H1 (cell line): ENCODE measurements around the gene AGBL1. TPM values are rescaled to one million over a fixed set of nuclear protein-coding genes. Genes with fewer than 3 reads are reported as not detected.

ENCODE experiments used
- CTCF ChIA-PET: fragments of 300-600 bp; sonication (Branson Sonifier 250); formaldehyde crosslinking; loops from one replicate; lab custom pipeline; 2021; ENCODE audit not compliant: partially characterized antibody; lab: Charles Lee
- POLR2A ChIA-PET: fragments of 300-600 bp; sonication (Branson Sonifier 250); formaldehyde crosslinking; loops from one replicate; lab custom pipeline; 2021; ENCODE audit warnings: inconsistent platforms; ENCODE audit not compliant: partially characterized antibody; lab: Charles Lee
- DNase-seq, 2 experiments: peaks; one replicate each; pipeline versions ENCODE4 v3.0.0 to v3.0.0-alpha.2; 2010 to 2022; ENCODE audit warnings: low spot score in 2 of 2, low read depth in 1 of 2, mixed read lengths in 1 of 2
- FAIRE-seq: peaks from 2 replicates; lab custom pipeline; 2011; peaks lifted over from hg19 to GRCh38; lab: Jason Lieb, UNC
- H2AFZ ChIP-seq: 2 replicates; pipeline ENCODE4 v1.8.1; 2012; ENCODE audit warnings: low read length, inconsistent platforms
- H2AK5ac ChIP-seq: 2 replicates; pipeline ENCODE4 v1.6.1; 2013; ENCODE audit warnings: low read depth, low read length
- H2BK120ac ChIP-seq: replicated peaks from 2 replicates; pipeline ENCODE3; 2013; ENCODE audit warnings: low read depth, low read length, inconsistent platforms
- H2BK12ac ChIP-seq: 2 replicates; pipeline ENCODE4 v1.6.1; 2013; ENCODE audit warnings: low read depth, low read length
- H2BK15ac ChIP-seq: 2 replicates; pipeline ENCODE4 v1.6.1; 2013; ENCODE audit warnings: low read length
- H2BK20ac ChIP-seq: 2 replicates; pipeline ENCODE4 v1.6.1; 2013; ENCODE audit warnings: low read length
- H2BK5ac ChIP-seq: 2 replicates; pipeline ENCODE4 v1.6.1; 2013; ENCODE audit warnings: low read depth, low read length
- H3K14ac ChIP-seq: 2 replicates; pipeline ENCODE4 v1.6.1; 2013; ENCODE audit warnings: inconsistent platforms; ENCODE audit not compliant: insufficient read length
- H3K18ac ChIP-seq: 2 replicates; pipeline ENCODE4 v1.6.1; 2013; ENCODE audit warnings: low read length; ENCODE audit errors: extremely low read depth
- H3K23ac ChIP-seq: 2 replicates; pipeline ENCODE4 v1.6.1; 2013; ENCODE audit warnings: inconsistent platforms; ENCODE audit not compliant: insufficient read length
- H3K23me2 ChIP-seq: 2 replicates; pipeline ENCODE4 v1.6.1; 2013; ENCODE audit warnings: low read depth, low read length
- H3K27ac ChIP-seq: 2 replicates; pipeline ENCODE4 v1.6.1; 2011; ENCODE audit warnings: low read depth, low read length, inconsistent platforms
- H3K27me3 ChIP-seq, 4 experiments: replicated peaks in 1 of 4; 1 replicate in 1 of 4; 2 replicates in 3 of 4; pipeline versions ENCODE4 v1.6.1 to v1.8.1; 2011 to 2013; ENCODE audit warnings: low read length in 3 of 4, mild to moderate bottlenecking in 3 of 4, inconsistent platforms in 2 of 4, mixed read lengths in 2 of 4, moderate library complexity in 1 of 4; ENCODE audit not compliant: control insufficient read depth in 3 of 4, insufficient read depth in 3 of 4; ENCODE audit errors: extremely low read depth in 1 of 4
- H3K36me3 ChIP-seq, 4 experiments: 2 replicates each; pipeline versions ENCODE4 v1.6.1 to v1.8.1; 2011 to 2013; ENCODE audit warnings: mild to moderate bottlenecking in 4 of 4, low read length in 3 of 4, moderate library complexity in 2 of 4, control low read depth in 1 of 4, inconsistent platforms in 1 of 4; ENCODE audit not compliant: insufficient read depth in 4 of 4, control insufficient read depth in 2 of 4
- H3K4ac ChIP-seq: replicated peaks from 2 replicates; pipeline ENCODE3; 2013; ENCODE audit warnings: low read length, low read depth, mixed read lengths, inconsistent platforms; ENCODE audit not compliant: insufficient read length
- H3K4me1 ChIP-seq, 4 experiments: replicated peaks in 1 of 4; 1 replicate in 1 of 4; 2 replicates in 3 of 4; pipeline versions ENCODE4 v1.6.1 to v1.8.1; 2011 to 2013; ENCODE audit warnings: low read length in 3 of 4, inconsistent platforms in 2 of 4, mixed read lengths in 1 of 4; ENCODE audit not compliant: insufficient read depth in 4 of 4, control insufficient read depth in 3 of 4
- H3K4me2 ChIP-seq, 2 experiments: 2 replicates each; pipeline versions ENCODE4 v1.6.1 to v1.8.1; 2011 to 2013; ENCODE audit warnings: low read depth in 2 of 2, low read length in 2 of 2, control low read depth in 1 of 2, inconsistent platforms in 1 of 2, mild to moderate bottlenecking in 1 of 2; ENCODE audit not compliant: insufficient read depth in 1 of 2
- H3K4me3 ChIP-seq, 4 experiments: fragments of 200-600, 300-600 bp in 1 of 4; sonication (generic), shearing (Covaris generic), sonication (Bioruptor Twin) in 1 of 4; 2 replicates each; pipeline versions ENCODE4 v1.5.1 to v1.8.1; 2011 to 2016; ENCODE audit warnings: low read length in 4 of 4, low read depth in 3 of 4, control low read depth in 2 of 4, inconsistent platforms in 2 of 4, mild to moderate bottlenecking in 2 of 4, mixed read lengths in 1 of 4, moderate library complexity in 1 of 4; ENCODE audit not compliant: insufficient read depth in 2 of 4; ENCODE audit errors: extremely low read depth in 1 of 4
- H3K56ac ChIP-seq: replicated peaks from 2 replicates; pipeline ENCODE3; 2013; ENCODE audit warnings: low read depth, mild to moderate bottlenecking, mixed read lengths, low read length, inconsistent platforms; ENCODE audit not compliant: insufficient read length
- H3K79me1 ChIP-seq: 2 replicates; pipeline ENCODE4 v1.6.1; 2013; ENCODE audit warnings: low read depth, low read length, control low read depth
- H3K79me2 ChIP-seq, 2 experiments: 2 replicates each; pipeline versions ENCODE4 v1.6.1 to v1.8.1; 2012 to 2013; ENCODE audit warnings: low read length in 2 of 2, mild to moderate bottlenecking in 2 of 2, inconsistent platforms in 1 of 2; ENCODE audit not compliant: insufficient read depth in 2 of 2, control insufficient read depth in 1 of 2
- H3K9ac ChIP-seq, 4 experiments: replicated peaks in 1 of 4; 1 replicate in 1 of 4; 2 replicates in 3 of 4; pipeline versions ENCODE4 v1.6.1 to v1.8.1; 2011 to 2013; ENCODE audit warnings: low read depth in 3 of 4, low read length in 3 of 4, control low read depth in 2 of 4, mild to moderate bottlenecking in 2 of 4, moderate library complexity in 2 of 4, inconsistent platforms in 1 of 4; ENCODE audit errors: extremely low read depth in 1 of 4
- H3K9me3 ChIP-seq, 2 experiments: 2 replicates each; pipeline versions ENCODE4 v1.6.1 to v1.8.1; 2012 to 2013; ENCODE audit warnings: mild to moderate bottlenecking in 2 of 2, moderate library complexity in 2 of 2, control low read depth in 1 of 2, inconsistent platforms in 1 of 2, low read depth in 1 of 2, low read length in 1 of 2, mixed read lengths in 1 of 2; ENCODE audit not compliant: insufficient read depth in 2 of 2
- H4K20me1 ChIP-seq, 2 experiments: replicated peaks in 1 of 2; 2 replicates each; pipeline versions ENCODE3 to v1.8.1; 2011 to 2013; ENCODE audit warnings: inconsistent platforms in 2 of 2, low read length in 2 of 2, mild to moderate bottlenecking in 1 of 2; ENCODE audit not compliant: insufficient read depth in 2 of 2, control insufficient read depth in 1 of 2
- H4K5ac ChIP-seq: 2 replicates; pipeline ENCODE4 v1.6.1; 2013; ENCODE audit warnings: low read length, low read depth, mixed read lengths, inconsistent platforms; ENCODE audit not compliant: insufficient read length
- H4K8ac ChIP-seq: 2 replicates; pipeline ENCODE4 v1.8.0; 2013; ENCODE audit warnings: mild to moderate bottlenecking, moderate library complexity, low read length, inconsistent platforms; ENCODE audit not compliant: insufficient read depth; ENCODE audit errors: extremely low read depth
- H4K91ac ChIP-seq: replicated peaks from 2 replicates; pipeline ENCODE3; 2013; ENCODE audit warnings: low read length, mixed read lengths, inconsistent platforms; ENCODE audit not compliant: insufficient read length
- HDAC2 ChIP-seq, 2 experiments: fragments of 300-600 bp in 1 of 2; sonication (generic) in 1 of 2; IDR thresholded peaks; 2 replicates each; pipeline ENCODE4 v1.6.1; 2011 to 2012; ENCODE audit warnings: low read depth in 2 of 2, low read length in 2 of 2, mild to moderate bottlenecking in 2 of 2, moderate library complexity in 2 of 2, borderline replicate concordance in 1 of 2, inconsistent platforms in 1 of 2
- RBBP5 ChIP-seq: IDR thresholded peaks from 2 replicates; pipeline ENCODE4 v1.7.1; 2012; ENCODE audit warnings: low read depth, mild to moderate bottlenecking, inconsistent platforms, low read length, moderate library complexity, borderline replicate concordance
- SIX5 ChIP-seq: IDR thresholded peaks from 2 replicates; pipeline ENCODE4 v1.6.1; 2011; ENCODE audit warnings: mild to moderate bottlenecking, low read depth, low read length
- WGBS, 2 experiments: shearing (Covaris generic) in 1 of 2; methylation state at CpG; one replicate each; pipeline versions ENCODE4 v1.1.6 to v1.1.7; 2013 to 2015; ENCODE audit warnings: low lambda C conversion rate in 2 of 2, mixed read lengths in 2 of 2, inconsistent platforms in 1 of 2, low coverage in 1 of 2, missing lambda C conversion rate in 1 of 2; ENCODE audit not compliant: insufficient replicate concordance in 2 of 2, insufficient coverage in 1 of 2, insufficient read length in 1 of 2; ENCODE audit errors: extremely low coverage in 1 of 2, missing lambda C conversion rate in 1 of 2; 5-methylcytosine and 5-hydroxymethylcytosine counted together
- polyA plus RNA-seq, 7 experiments: library from polyadenylated mRNA; depleted of rRNA in 3 of 7; stranded (reverse) in 5 of 7; unstranded in 2 of 7; fragments of >200 nt in 5 of 7; fragments of 200-250 nt in 2 of 7; gene quantifications; 1 replicate in 5 of 7; 2 replicates in 1 of 7; 4 replicates in 1 of 7; pipeline versions ENCODE4 v1.2.1 to v1.2.3, GENCODE V29; 2011 to 2013; ENCODE audit warnings: missing spikeins in 2 of 7, mixed read lengths in 2 of 7
- total RNA-seq: library from RNA; stranded (reverse); fragmentation: NEBNext Ultra II Directional; extraction: Animal tissue kit (Norgen Biotek cat#: 25700); gene quantifications from 2 replicates; pipeline ENCODE4 v1.2.1, GENCODE V29; 2021

Gene AGBL1
- total and polyA plus RNA-seq, 2 of the 8 experiments (the other 6 are each of a cell fraction or from before 2014, with no cell fraction given): not detected

DNA sequence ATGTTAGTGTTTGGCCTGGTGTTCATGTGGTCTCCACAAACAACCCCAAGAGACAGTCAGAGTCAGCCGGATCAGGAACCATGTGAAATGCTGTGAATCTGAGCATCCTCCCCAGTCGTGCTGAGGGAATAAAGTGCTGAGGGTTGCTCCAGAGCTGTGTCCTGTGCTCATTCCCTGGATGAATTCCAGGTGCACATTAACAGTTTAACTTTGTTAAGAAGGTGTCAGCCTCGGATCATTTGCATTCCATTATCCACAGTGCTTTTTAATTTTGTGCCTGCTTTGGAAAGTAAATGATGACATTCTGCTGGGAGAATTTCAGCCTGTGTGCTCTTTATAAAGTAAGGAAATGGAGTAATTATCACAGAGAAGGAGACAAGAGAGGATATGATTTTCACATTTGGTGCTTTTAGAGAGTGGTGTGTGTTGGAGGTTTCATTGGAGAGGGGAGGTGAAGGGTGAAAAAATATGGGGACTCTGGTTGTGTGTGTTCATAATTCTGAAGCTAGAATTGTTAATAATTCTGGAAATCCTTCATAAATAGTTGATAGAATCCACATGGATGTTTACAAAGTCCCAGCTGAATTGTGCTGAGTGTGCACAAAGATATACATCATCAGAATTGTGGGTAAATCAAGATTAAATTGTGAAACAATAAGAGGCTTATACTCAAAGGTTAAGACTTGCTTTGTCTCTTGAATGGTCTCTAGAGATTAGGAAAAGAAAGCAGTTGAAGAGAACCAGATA is 621.4 kb downstream of the AGBL1 start:
- H3K23ac ChIP-seq: no peak overlapping the region
- H4K20me1 ChIP-seq: no peaks in the 10 kb centered on the region
- WGBS, 2 experiments: 94% methylated on average over 3 of the region's 3 CpGs; no CpG with 5 or more reads in 1 of the 2 experiments
- H4K8ac ChIP-seq: no peak overlapping the region
- CTCF ChIA-PET: interaction anchor here (0.6 kb wide), 2 partner anchors 10 to 1167 kb away, joined by 3 read pairs; no protein-coding TSS in a partner anchor
- no peak overlapping the region for H3K4me3 ChIP-seq
- no peak overlapping the region for H3K27ac ChIP-seq
- no peaks in the 10 kb centered on the region; the same call in 1 of the 2 replicates for H3K23me2 ChIP-seq
- H2BK5ac ChIP-seq: no peak overlapping the region
- POLR2A ChIA-PET: no interaction called here
- H3K56ac ChIP-seq: no peak overlapping the region
- no peak overlapping the region for H3K4me2 ChIP-seq
- no peak overlapping the region for H3K14ac ChIP-seq
- no peaks in the 10 kb centered on the region for H3K36me3 ChIP-seq
- no peak overlapping the region for H2BK20ac ChIP-seq
- no peak overlapping the region for H3K18ac ChIP-seq
- H4K5ac ChIP-seq: no peak overlapping the region
- H2AFZ ChIP-seq: peak overlapping the region; percentile 85
- no peak overlapping the region for H4K91ac ChIP-seq
- H2BK120ac ChIP-seq: no peak overlapping the region
- DNase-seq (no peak), FAIRE-seq (no peak)
- no peak overlapping the region for H2BK15ac ChIP-seq
- no peaks in the 10 kb centered on the region for H3K9me3 ChIP-seq
- no peak overlapping the region for H2AK5ac ChIP-seq
- no peak overlapping the region for H3K4ac ChIP-seq
- H3K27me3 ChIP-seq: no peaks in the 10 kb centered on the region
- H2BK12ac ChIP-seq: no peak overlapping the region
- H3K9ac ChIP-seq: no peak overlapping the region
- no peaks in the 10 kb centered on the region for H3K79me2 ChIP-seq
- no peaks in the 10 kb centered on the region for H3K79me1 ChIP-seq
- H3K4me1 ChIP-seq: no peaks in the 10 kb centered on the region
- TF ChIP-seq RBBP5 (no peak), SIX5 (no peak), HDAC2 (IDR thresholded peaks at IDR 0.05; ENCODE audit: borderline replicate concordance in 1 of 2, low read depth in 2 of 2, low read length in 2 of 2) (no peak)
